OCI-LY7 (cell line): ENCODE results near the gene OTOG. TPM values are rescaled to one million over a fixed set of nuclear protein-coding genes. Genes with fewer than 3 reads are reported as not detected.

ENCODE experiments used
- BruUV-seq: library from RNA; stranded (reverse); fragments of 400-500 nt; replicated peaks from 2 replicates; lab custom pipeline; 2021; lab: Mats Ljungman, UMichigan
- CTCF ChIA-PET: fragments of 300-600 bp; sonication (Branson Sonifier 250); formaldehyde crosslinking; loops from one replicate; lab custom pipeline; 2022; ENCODE audit warnings: antibody characterized with exemption; ENCODE audit not compliant: unreplicated experiment; lab: Charles Lee
- POLR2A ChIA-PET: fragments of 300-600 bp; sonication (Branson Sonifier 250); formaldehyde crosslinking; loops from one replicate; lab custom pipeline; 2022; ENCODE audit warnings: antibody characterized with exemption; lab: Charles Lee
- DNase-seq: peaks from one replicate; pipeline ENCODE4 v3.0.0-alpha.2; 2015; ENCODE audit warnings: low spot score
- H2AFZ ChIP-seq: fragments of 200-600 bp; sonication (generic), shearing (Covaris generic); 2 replicates; pipeline ENCODE4 v1.6.1; 2014; ENCODE audit warnings: mild to moderate bottlenecking, antibody characterized with exemption, low read length, moderate library complexity
- H3K27ac ChIP-seq: fragments of 200-600 bp; sonication (generic); 2 replicates; pipeline ENCODE4 v1.5.1; 2014; ENCODE audit warnings: mixed run types, low read depth, mild to moderate bottlenecking, moderate library complexity, low read length, inconsistent platforms; ENCODE audit not compliant: poor library complexity, severe bottlenecking
- H3K36me3 ChIP-seq: fragments of 200-600 bp; sonication (generic); 2 replicates; pipeline ENCODE4 v1.6.1; 2014; ENCODE audit warnings: mild to moderate bottlenecking, antibody characterized with exemption, low read length, moderate library complexity, mixed read lengths; ENCODE audit not compliant: insufficient read depth
- H3K4me1 ChIP-seq: fragments of 200-600 bp; sonication (generic); 2 replicates; pipeline ENCODE4 v1.5.1; 2014; ENCODE audit warnings: mild to moderate bottlenecking, low read length; ENCODE audit not compliant: insufficient read depth, poor library complexity, severe bottlenecking
- H3K4me2 ChIP-seq: fragments of 200-600 bp; sonication (generic); 2 replicates; pipeline ENCODE4 v1.6.1; 2014; ENCODE audit warnings: mild to moderate bottlenecking, low read length
- H3K4me3 ChIP-seq: fragments of 200-600 bp; sonication (generic); 2 replicates; pipeline ENCODE4 v1.5.1; 2014; ENCODE audit warnings: mild to moderate bottlenecking, low read depth, low read length; ENCODE audit not compliant: poor library complexity, severe bottlenecking
- H3K79me2 ChIP-seq: fragments of 200-600 bp; sonication (generic); 2 replicates; pipeline ENCODE4 v1.6.1; 2016; ENCODE audit warnings: low read depth, mild to moderate bottlenecking, low read length, moderate library complexity, mixed read lengths; ENCODE audit not compliant: insufficient read depth
- H3K9me2 ChIP-seq: fragments of 200-600 bp; sonication (generic); 2 replicates; pipeline ENCODE4 v1.6.1; 2016; ENCODE audit warnings: mild to moderate bottlenecking, low read length, mixed read lengths; ENCODE audit not compliant: insufficient read depth
- H3K9me3 ChIP-seq: fragments of 200-600 bp; sonication (generic); 2 replicates; pipeline ENCODE4 v1.6.1; 2014; ENCODE audit warnings: mild to moderate bottlenecking, mixed run types, low read length, mixed read lengths
- H4K20me1 ChIP-seq: fragments of 200-600 bp; sonication (generic); 2 replicates; pipeline ENCODE4 v1.6.1; 2014; ENCODE audit warnings: mild to moderate bottlenecking, antibody characterized with exemption, low read length, moderate library complexity, mixed read lengths; ENCODE audit not compliant: insufficient read depth
- EZH2phosphoT487 ChIP-seq: fragments of 200-600 bp; sonication (generic); IDR thresholded peaks from 2 replicates; pipeline ENCODE4 v1.6.1; 2018; ENCODE audit warnings: low read depth, borderline replicate concordance, mild to moderate bottlenecking, mixed run types, antibody characterized with exemption, low read length, moderate library complexity, mixed read lengths
- intact Hi-C: fragments of 100-400 bp; cut with micrococcal nuclease; formaldehyde crosslinking; loops from one replicate; pipeline ENCODE4 v1.10.0; 2022; ENCODE audit not compliant: unreplicated experiment
- total RNA-seq, 2 experiments: library from RNA; depleted of rRNA in 1 of 2; stranded (reverse); fragments of >200 nt in 1 of 2; shearing (Covaris generic) in 1 of 2; gene quantifications; 2 replicates each; pipeline ENCODE4 v1.2.3, GENCODE V29; 2014 to 2022
- TF ChIP-seq, protein P1 (sequence below): fragments of 200-600 bp; sonication (generic); conservative IDR thresholded peaks from 2 replicates; pipeline ENCODE4 v1.5.1; 2014; ENCODE audit warnings: mild to moderate bottlenecking, antibody characterized with exemption, low read length, moderate library complexity, mixed read lengths

OTOG gene
- total RNA-seq, 2 experiments from 2014 or later: not detected

DNA sequence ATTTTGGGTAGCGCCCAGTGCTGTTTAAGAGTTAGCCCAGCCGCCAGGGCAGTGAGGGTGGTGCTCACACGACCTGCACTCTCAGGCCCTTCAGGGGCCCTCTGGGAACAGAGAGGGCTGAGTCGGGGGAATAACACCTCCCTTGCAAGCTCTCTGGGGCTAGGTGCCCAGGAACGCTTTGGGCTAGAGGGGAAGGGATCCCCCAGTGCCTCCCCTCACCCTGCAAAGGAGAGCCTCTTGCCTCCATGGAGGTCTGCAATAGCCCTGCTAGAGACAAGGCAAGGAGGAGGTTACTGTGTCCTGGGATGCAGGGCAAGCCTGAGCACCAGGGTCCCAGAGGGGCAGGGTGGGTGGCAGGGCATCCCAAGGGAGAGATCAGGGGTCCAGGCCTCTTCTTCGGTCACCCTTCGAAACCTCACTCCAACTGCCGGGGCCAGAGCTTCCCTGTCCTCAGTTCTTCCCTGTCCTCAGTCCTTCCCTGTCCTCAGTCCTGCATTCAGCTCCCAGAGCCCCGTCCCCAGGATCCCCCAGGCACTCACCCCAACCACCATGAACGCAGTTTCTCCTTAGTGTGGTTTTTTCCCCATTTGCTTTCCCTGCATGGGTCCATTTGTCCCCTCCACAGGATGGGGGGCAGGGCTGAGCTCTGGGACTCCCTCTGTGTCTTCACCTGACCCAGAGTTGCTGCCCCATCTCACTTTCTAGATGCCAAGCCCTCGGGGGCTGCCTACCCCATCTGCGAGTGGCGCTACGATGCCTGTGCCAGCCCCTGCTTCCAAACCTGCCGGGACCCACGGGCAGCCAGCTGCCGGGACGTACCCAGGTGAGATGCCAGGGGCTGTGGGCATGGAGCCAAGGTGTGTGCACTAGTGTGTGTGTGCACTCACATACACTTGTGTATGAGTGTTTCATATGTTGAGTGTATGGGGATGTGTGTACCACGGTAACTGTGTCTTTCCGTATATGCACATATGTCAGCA is 60.8 kb downstream of the OTOG start:
- no peak overlapping the region for H3K27ac ChIP-seq
- BruUV-seq: no TSS peak
- H3K4me3 ChIP-seq: no peak overlapping the region
- CTCF ChIA-PET: no interaction called here
- no peaks in the 10 kb centered on the region for H3K9me2 ChIP-seq
- H3K9me3 ChIP-seq: no peaks in the 10 kb centered on the region
- no peak overlapping the region for H3K4me2 ChIP-seq
- H4K20me1 ChIP-seq: no peaks in the 10 kb centered on the region
- intact Hi-C loops: no loop called here
- H3K79me2 ChIP-seq: no peaks in the 10 kb centered on the region
- no peak for DNase-seq
- no peaks in the 10 kb centered on the region for H3K4me1 ChIP-seq
- H2AFZ ChIP-seq: no peak overlapping the region
- TF ChIP-seq, protein P1, sequence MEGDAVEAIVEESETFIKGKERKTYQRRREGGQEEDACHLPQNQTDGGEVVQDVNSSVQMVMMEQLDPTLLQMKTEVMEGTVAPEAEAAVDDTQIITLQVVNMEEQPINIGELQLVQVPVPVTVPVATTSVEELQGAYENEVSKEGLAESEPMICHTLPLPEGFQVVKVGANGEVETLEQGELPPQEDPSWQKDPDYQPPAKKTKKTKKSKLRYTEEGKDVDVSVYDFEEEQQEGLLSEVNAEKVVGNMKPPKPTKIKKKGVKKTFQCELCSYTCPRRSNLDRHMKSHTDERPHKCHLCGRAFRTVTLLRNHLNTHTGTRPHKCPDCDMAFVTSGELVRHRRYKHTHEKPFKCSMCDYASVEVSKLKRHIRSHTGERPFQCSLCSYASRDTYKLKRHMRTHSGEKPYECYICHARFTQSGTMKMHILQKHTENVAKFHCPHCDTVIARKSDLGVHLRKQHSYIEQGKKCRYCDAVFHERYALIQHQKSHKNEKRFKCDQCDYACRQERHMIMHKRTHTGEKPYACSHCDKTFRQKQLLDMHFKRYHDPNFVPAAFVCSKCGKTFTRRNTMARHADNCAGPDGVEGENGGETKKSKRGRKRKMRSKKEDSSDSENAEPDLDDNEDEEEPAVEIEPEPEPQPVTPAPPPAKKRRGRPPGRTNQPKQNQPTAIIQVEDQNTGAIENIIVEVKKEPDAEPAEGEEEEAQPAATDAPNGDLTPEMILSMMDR: no peak
- TF ChIP-seq EZH2phosphoT487: no peak
- no peaks in the 10 kb centered on the region for H3K36me3 ChIP-seq
- POLR2A ChIA-PET: no interaction called here

DNA sequence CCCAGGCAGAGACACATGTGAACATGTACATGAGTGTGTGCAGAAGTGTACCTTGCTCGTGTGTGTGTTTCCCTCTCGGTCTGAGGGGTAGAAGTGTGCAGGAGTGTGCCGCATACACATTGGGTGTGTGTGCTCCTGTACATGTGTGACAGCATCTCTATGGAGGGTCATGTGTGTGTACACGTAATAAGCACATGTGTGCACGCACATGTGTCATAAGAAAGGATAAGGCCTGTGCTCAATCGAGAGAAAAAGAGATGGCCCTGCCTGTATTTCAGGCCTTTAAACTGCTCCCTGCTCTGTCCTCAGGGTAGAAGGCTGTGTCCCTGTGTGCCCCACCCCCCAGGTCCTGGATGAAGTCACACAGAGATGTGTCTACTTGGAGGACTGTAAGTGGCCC is 61.8 kb downstream of the OTOG start:
- H3K4me3 ChIP-seq: no peak overlapping the region
- no peak overlapping the region for H3K4me2 ChIP-seq
- ChIA-PET CTCF (no interaction called here), POLR2A (interaction anchor here (0.5 kb wide), 1 partner anchor 1310 kb away, joined by 4 read pairs; no protein-coding TSS in a partner anchor)
- BruUV-seq: no TSS peak
- no peak for DNase-seq
- H3K9me3 ChIP-seq: no peaks in the 10 kb centered on the region
- H3K27ac ChIP-seq: no peak overlapping the region
- H3K4me1 ChIP-seq: no peaks in the 10 kb centered on the region
- H2AFZ ChIP-seq: no peak overlapping the region
- H4K20me1 ChIP-seq: no peaks in the 10 kb centered on the region
- no peaks in the 10 kb centered on the region for H3K36me3 ChIP-seq
- intact Hi-C loops: no loop called here
- TF ChIP-seq, protein P1: no peak
- no peak for TF ChIP-seq EZH2phosphoT487
- no peaks in the 10 kb centered on the region for H3K79me2 ChIP-seq
- no peaks in the 10 kb centered on the region for H3K9me2 ChIP-seq
